ENCODE data around the gene PLA2G4A. TPM values are rescaled to one million over a fixed set of nuclear protein-coding genes. Genes with fewer than 3 reads are reported as not detected.

Gene PLA2G4A
- total RNA-seq, 1 experiment from 2014 or later = 0.39 TPM

GRCh38 chr1:186799689-186800054, 29.1 kb upstream of the PLA2G4A start:
- H3K27me3 Mint-ChIP-seq (ENCODE audit: low read depth) = no peaks in the 10 kb centered on the region
- Histone ChIP-seq H3K4me1 (ENCODE audit: insufficient read depth, low read length) (no peaks in the 10 kb centered on the region), H4K8ac (replicated peaks; ENCODE audit: insufficient read length, low read depth, low read length) (no peak overlapping the region), H3K56ac (ENCODE audit: insufficient read length, low read depth, low read length) (no peak overlapping the region), H2BK5ac (ENCODE audit: insufficient read length, low read length) (no peak overlapping the region), H4K5ac (ENCODE audit: insufficient read length, low read depth, low read length) (no peak overlapping the region), H4K20me1 (ENCODE audit: control insufficient read depth, insufficient read depth, insufficient read length) (no peaks in the 10 kb centered on the region), H3K9ac (ENCODE audit: extremely low read depth, insufficient read length, low read length) (no peak overlapping the region), H3K27me3 (ENCODE audit: insufficient read depth, low read length) (no peaks in the 10 kb centered on the region), H3K79me1 (ENCODE audit: insufficient read depth, low read depth, low read length, poor library complexity, severe bottlenecking) (no peaks in the 10 kb centered on the region), H2BK15ac (ENCODE audit: low read depth, low read length) (no peak overlapping the region), H2AK5ac (ENCODE audit: insufficient read length, low read length) (no peak overlapping the region), H2AFZ (ENCODE audit: low read length) (no peak overlapping the region), H3K79me2 (ENCODE audit: insufficient read depth, low read length) (no peaks in the 10 kb centered on the region), H3K27ac (ENCODE audit: insufficient read length, low read depth, low read length) (no peak overlapping the region), H2BK120ac (ENCODE audit: low read depth, low read length, poor library complexity, severe bottlenecking) (no peak overlapping the region), H4K91ac (ENCODE audit: insufficient read length, low read depth, low read length) (no peak overlapping the region), H3K9me3 (ENCODE audit: control insufficient read depth, low read depth, low read length) (no peaks in the 10 kb centered on the region), H3K23me2 (ENCODE audit: insufficient read length, low read depth, low read length, poor library complexity, severe bottlenecking) (no peaks in the 10 kb centered on the region), H3K18ac (ENCODE audit: insufficient read length, low read depth, low read length) (no peak overlapping the region), H2BK12ac (ENCODE audit: insufficient read length, low read depth, low read length) (no peak overlapping the region), H3K14ac (ENCODE audit: insufficient read depth, low read length) (no peak overlapping the region), H3K23ac (ENCODE audit: insufficient read length, low read depth, low read length) (no peak overlapping the region), H3K4ac (ENCODE audit: low read depth, low read length) (no peak overlapping the region), H3K4me2 (ENCODE audit: insufficient read depth, insufficient read length, low read length) (no peak overlapping the region), H2BK20ac (ENCODE audit: low read depth, low read length, poor library complexity, severe bottlenecking) (no peak overlapping the region), H3T11ph (ENCODE audit: low read length) (no peak overlapping the region)
- no peak overlapping the region for H3K4me3 Mint-ChIP-seq
- H3K27ac Mint-ChIP-seq = no peak overlapping the region
- no peaks in the 10 kb centered on the region for H3K36me3 Mint-ChIP-seq (ENCODE audit: insufficient read depth in 1 of 3, low read depth in 3 of 3)
- TF ChIP-seq CTCF (conservative IDR thresholded peaks at IDR 0.05) = no peak
- H3K9me3 Mint-ChIP-seq = no peaks in the 10 kb centered on the region
- H3K4me1 Mint-ChIP-seq = no peaks in the 10 kb centered on the region
- no peak for DNase-seq
